Stimulated activated naive CD4-positive, alpha-beta T cell treated with Interleukin-2 at 50 U/mL for 16 hours (primary cell): ENCODE measurements around the gene NGF.
"Not testable (repeated sequence)": the region's sequence is repeated elsewhere in the genome, so short reads cannot be mapped to it uniquely, and the experiment has no call there.

ENCODE experiments used
- DNase-seq: peaks from one replicate; lab custom pipeline; 2025; lab: John Stamatoyannopoulos, UW

The NGF gene

DNA sequence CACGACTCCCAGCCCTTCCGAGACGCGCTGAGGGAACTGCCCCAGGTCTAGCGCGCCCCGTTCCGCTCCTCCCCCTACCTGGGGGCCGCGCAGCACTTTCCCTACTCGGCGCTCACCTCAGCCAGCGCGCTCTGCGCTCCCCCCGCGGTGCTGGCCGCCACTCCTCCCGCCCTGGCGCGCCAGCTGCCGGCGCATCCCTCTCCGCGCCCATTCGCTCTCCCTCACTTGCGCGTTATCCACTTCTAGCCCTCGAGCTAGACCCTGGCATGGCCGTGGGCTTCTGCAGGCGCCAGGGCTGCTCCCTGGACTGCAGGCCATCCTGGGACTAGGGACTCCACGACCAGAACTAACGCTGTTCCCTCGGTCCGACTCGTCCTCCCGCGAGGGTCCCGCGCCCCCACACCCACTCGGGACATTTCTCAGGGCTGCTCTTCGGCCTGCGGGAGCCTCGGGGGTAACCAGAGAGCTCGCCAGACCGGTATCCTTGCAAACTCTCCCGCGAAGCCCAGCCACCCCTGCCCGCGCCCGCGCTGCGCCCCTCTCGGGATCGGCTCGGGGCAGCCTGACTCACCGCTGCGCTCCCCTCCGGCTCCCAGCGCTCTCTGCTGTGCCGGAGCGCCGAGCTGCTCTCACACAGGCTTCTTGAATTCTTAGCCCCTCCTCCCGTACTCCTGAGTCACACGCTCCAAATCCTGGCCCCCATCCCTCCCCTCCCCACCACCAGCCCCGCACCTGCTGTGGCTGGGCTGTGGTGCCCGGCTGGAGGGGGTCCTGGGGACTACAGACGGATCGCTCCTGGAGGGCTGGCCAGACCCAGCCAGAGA, at the start of gene NGF:
TSS of gene NGF (minus strand) at position 617 of the 824 bp plus-strand sequence. CDS start 51,454 bp downstream, outside the sequence.
- no peak for DNase-seq

DNA sequence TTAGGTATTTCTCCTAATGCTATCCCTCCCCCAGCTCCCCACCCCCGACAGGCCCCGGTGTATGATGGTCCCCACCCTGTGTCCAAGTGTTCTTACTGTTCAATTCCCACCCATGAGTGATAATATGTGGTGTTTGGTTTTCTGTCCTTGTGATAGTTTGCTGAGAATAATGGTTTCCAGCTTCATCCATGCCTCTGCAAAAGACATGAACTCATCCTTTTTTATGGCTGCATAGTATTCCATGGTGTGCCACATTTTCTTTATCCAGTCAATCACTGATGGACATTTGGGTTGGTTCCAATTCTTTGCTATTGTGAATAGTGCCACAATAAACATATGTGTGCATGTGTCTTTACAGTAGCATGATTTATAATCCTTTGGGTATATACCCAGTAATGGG, 45.4 kb upstream of the NGF start:
- DNase-seq: not testable (repeated sequence)

DNA sequence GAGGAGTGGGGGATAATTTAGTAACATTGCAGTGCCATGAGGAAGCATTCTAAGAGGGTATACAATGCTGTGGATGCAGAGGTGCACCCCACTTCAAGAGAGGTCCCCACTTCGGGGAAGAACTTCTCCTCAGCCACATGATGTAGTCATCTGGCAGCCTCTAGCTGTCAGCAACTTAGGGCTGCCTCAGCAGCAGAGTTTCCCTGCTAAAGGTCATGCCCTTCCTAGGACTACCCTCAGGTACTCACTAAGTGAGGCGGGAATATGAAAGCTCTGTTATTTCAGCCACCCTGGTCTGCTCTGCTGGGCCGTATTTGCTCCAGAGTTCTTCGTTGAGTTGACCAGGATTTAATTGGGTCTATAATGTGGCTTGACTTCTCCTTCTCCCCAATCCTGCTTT, 41.9 kb upstream of the NGF start:
- no peak for DNase-seq

DNA sequence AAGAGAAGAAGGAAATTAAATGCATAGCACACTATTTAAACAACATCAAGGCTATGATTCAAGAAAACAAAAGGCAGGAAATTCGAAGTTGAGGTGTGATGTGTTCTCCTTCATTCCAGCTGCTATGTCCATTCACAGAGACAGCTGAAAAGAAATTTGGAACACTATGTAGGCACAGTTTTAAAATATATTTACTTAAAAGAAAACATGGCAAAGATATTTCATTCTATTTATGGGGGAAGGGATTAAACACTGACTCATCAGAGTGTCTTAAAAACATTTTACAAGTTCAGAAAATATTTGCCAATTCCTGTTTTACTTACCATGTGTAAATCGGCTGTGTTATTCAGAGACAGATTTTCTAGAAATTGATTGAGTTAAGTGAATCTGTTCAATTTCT, 39.4 kb upstream of the NGF start:
- no peak for DNase-seq

DNA sequence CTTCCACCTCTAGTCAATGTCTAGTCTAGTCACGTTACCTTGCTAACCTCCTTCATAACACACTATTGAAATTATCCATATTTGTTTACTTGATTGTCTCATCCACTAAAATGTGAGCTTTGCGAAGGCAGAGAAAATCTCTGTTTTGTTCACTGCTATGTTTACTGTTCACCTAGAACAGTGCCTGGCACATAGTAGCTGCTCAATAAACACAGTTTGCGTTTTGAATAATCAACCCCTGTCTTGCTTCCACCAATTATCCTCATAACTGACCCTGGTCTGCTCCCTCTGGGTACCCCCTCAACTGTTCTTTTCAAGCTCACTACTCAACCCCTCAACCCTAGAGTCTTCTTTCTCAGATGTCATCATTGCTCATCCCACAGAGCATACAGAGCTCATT, 36.5 kb upstream of the NGF start:
- DNase-seq: no peak

DNA sequence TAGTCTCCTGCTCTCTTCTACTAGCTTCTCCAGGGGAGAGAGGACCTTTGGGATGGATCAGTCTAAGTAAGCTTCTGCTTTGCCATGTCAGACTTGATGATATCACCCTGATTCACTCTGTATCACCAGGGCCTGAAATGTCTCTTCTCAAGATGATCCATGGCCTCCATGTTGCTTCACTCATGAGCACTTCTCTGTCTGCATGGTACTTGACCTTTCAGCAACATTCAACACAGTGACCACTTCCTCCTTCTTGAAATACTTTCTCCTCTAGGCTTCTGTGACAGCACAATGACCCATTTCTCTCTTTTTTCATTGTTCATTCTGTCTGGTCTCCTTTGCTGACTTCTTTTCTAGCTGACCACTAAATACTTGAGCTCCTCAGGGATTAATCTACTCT, 35.3 kb upstream of the NGF start:
- DNase-seq: no peak

DNA sequence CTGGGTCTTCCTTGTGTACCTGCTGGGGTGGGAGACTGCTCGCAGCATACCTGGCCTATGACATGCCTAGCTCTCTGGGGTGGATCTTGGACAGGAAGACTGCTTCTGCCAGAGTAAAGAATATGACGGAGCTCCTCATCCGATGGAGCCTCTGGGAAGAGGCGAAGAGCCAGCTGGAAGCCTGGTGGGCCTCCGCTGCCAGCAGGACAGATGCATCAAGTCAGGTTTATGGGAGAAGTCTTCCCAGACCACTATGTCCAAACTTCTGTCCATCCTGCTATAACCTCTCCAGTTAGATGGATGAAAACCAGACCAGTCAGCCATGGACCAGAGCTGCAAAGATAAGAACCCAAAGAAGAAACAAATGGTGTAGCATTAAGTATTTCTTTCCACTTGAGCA, 27.7 kb upstream of the NGF start:
- DNase-seq: no peak

DNA sequence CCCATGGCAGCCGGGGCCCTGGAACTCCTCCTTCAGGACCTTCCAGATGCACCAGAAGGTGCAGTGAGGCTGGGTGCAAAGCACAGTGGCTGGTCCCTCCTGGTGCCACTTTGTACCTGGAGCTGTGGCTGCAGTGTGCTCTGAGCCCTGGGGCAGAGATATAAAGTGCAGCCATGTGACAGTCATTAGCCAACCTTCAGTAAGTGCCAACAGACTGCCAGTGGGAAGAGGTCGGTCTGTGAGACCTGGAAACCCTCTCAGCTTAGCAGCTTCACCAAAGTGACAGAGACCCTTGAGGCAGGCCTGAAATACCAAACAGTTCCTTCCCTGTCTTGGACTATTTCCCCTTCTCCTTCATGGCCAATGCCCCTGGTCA, 26.7 kb upstream of the NGF start:
- DNase-seq: no peak

DNA sequence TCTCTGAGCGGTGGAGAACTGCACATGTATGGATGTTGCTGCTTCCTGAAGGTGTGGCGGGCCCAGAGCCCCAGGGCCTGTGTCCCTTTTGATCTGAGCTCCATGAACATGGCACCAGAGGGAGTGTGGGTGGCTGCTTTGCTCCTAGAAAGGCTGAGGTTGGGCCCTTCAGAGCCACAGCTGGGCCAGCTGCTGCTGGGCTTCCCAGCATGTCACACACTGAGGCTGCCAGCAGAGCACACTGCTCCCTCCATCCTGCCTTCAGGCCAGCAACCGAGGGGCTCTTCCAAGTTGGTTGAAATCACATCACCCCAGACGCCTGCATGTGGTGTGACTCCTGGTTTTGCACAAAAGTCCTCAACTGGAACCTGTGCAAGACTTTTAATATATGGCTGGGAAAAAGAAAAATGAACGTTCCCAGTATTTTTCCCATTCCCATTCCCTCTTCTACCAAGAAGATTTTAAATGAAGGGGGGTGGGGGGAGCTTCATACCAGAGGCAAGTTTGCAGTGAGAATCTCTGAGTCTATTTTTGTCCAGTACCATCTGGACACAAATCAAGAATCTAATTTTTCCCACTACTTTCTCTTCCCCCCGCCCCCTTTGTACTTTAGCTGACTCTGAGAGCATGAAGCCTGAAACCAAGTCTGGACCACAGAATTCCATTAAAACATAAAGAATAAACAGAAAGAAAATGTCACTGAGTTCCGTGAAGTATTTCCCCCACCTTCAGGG, 26.2 kb upstream of the NGF start:
- DNase-seq: no peak

DNA sequence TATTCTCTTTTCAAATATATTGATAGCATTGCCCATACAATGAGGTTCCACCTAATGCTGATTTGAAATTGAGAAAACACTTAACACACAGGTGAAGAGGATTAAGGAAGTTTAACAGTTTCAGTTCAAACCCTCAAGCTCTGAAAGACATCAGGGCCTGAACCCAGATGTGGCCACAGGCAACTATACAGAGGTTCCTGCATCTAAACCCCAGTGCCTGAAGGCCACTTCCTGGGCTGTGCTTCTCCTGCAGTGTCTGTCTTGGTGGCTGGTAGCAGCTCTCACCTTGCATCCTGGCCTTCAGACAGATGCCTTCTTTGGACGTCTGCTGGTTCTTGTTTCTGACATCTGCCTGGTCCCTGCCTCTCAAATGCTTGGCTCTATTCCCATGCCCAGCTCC, 25.1 kb upstream of the NGF start:
- DNase-seq: no peak

DNA sequence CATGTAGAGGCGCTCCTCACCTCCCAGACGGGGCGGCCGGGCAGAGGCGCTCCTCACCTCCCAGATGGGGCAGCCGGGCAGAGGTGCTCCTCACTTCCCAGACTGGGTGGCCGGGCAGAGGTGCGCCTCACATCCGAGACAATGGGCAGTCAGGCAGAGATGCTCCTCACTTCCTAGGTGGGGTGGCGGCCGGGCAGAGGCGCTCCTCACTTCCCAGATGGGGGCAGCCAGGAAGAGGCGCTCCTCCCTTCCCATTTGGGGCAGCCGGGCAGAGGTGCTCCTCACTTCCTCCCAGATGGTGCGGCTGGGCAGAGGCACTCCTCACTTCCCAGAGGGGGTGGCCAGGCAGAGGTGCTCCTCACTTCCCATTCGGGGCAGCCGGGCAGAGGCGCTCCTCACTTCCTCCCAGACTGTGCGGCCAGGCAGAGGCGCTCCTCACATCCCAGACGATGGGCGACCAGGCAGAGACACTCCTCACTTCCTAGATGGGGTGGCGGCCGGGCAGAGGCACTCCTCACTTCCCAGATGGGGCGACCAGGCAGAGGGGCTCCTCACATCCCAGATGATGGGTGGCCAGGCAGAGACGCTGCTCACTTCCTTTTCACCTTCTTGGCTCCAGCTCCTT, 22.6 kb upstream of the NGF start:
- DNase-seq: not testable (repeated sequence)

DNA sequence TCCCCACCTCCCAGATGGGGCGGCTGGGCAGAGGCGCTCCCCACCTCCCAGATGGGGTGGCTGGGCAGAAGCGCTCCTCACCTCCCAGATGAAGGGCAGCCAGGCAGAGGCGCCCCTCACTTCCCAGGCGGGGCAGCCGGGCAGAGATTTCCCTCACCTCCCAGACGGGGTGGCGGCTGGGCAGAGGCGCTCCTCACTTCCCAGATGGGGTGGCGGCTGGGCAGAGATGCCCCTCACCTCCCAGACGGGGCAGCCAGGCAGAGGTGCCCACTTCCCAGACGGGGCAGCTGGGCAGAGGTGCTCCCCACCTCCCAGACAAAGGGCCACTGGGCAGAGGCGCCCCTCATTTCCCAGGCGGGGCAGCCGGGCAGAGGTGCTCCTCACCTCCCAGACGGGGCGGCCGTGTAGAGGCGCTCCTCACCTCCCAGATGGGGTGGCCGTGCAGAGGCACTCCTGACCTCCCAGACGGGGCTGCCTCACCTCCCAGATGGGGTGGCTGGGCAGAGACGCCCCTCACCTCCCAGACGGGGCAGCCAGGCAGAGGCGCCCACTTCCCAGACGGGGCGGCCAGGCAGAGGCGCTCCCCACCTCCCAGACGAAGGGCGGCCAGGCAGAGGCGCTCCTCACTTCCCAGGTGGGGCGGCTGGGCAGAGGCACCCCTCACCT, 21.9 kb upstream of the NGF start:
- DNase-seq: not testable (repeated sequence)

DNA sequence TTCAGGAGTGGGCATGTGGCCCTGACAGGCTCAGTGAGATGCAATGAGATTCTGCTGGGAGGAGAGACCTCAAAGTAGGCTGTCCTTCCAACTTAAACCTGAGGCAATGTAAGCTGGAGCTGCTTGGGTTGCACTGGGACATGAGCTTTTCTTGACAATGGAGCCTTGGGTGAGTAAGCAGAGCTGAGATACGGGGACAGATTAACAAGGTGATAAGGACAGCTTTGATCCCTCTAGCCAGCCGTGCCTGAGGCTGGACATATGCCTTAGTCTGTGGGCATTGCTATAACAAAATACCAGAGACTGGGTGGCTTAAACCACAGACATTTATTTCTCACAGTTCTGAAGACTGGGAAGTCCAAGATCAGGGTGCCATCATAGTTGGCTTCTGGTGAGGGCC, 18.3 kb upstream of the NGF start:
- DNase-seq: no peak

DNA sequence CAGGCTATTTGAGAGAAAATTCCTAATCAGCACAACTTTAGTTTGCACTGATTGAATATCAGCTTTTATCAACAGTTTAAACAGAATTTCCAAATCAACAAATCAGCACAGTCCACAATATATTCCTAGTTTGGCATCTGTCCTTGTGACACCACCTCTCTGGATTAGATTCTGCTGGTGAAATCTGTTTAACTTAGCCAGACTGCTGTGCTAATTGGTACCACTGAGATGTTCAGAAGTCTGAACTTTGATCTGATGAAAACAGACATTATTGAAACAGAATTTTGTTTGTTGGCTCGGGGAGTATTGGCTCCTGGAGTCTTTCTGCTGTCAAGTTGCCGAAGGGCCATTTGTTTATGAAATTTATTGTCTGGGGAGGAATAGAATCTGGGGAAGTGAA, 17.0 kb upstream of the NGF start:
- DNase-seq: no peak

DNA sequence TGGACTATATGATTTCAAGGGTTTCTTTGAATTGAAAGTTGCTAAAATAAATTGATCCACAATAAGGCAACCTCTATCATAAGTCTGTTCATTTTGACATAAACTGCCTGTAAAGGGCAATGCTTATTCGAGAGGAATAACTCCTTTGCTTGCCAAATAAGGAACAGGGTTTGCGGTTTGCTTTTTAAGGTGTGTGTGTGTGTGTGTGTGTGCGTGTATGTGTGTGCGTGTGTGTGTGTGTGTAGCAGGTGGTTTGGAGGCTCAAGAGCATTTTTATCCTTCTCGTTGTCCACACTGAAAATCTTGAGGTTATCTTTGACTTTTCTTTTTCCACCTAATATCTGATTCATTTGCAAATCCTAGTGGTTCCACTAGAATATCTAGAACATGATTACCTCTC, 13.1 kb upstream of the NGF start:
- no peak for DNase-seq

DNA sequence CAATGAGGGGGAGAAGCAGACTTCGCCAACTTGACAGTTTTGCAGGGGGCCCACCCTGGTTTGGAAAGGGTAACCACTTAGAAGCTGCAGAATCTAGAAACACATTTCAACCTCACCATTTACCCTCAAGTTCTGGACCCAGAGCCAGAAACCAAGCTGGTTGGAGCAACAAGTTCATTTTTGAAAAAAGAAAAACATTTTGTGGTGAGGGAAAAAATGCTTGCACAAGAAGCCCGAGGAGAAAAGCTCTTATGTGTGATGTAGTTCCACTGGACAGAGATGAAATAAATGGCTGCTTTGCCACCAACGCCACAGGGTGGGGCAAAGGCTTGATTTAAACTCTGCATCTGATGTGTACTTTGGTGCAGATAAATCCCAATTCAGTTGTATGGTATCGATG, 10.6 kb upstream of the NGF start:
- DNase-seq: no peak

DNA sequence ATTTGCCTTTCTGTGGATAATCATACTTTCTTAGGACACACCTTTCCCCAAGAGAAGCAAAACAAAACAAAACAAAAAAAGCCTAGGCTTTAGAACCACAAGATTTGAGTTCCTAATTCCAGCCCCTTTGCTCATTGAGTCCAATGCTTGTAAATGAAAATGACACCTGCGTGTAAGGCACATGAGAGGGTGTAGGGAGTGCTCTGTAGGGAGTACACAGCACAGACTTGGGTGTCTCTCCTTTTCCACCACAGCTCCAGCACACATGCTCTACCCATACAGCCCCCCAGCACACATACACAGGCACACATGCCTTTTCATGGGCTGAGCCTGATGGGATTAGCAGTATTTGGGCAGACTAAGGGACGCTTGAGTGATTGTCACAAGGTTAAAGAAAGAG, 9.2 kb upstream of the NGF start:
- no peak for DNase-seq

DNA sequence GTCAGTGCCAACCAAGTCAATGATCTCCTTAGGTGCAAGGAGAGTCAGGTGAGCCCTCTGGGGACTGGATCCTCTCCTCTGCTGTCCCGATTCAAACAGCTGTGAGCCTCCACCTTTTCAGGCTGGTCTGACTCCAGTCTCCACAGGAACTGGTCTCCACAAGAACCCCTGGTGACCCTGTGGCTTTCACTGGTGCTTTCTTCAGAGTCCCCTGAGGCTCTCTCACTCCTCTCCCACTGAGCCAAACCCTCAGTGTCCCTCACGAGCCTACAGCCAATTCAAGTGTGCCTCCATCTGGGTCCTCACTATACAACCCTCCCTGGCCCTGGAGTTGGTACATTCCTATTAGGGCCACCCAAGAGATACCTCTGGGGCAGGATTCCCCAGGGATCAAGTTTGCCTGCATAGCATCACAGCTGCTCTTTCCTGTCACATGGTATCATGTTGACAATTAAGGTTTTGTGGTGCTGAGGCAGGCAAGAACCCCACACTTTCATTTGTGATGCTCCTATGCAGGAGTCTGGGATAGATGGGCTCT, 5.2 kb upstream of the NGF start:
- no peak for DNase-seq

DNA sequence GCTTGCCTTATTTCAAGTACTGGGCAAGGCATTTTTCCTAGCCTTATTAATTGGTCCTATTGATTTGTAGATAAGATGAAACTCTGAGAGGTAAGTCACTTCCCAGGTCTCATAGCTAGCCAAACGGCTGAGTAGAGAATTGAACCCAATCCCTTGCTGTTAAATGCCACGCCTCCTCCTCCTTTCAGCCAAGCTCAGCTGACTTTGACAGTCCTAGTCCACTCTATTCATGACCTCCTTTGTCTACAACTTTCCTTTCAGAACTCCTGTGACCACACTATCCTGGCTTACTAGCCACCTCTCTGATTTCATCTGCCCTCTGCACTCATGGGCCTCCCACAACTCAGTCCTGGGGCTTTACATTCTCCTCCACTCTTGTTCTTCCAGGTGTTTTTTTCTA, 3.9 kb upstream of the NGF start:
- no peak for DNase-seq

DNA sequence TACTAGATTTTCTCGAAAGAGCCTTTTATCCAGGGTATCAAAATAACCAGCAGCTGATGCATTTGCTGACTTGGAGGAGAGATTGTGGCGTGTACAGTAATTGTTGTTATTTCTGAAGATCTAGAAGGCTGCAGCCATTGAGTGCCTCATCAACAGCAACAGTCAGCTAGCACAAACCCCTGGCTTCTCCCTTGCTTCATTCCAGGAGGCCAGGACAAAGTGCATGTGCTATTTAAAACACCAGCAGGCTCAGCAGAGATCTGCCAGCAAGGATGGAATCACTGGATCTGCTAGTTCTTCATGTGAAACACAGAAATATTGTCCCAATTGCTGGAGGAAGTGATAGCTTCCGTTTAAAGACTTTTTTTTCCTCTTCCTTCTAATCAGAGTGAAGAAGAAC, 2.8 kb upstream of the NGF start:
- no peak for DNase-seq

DNA sequence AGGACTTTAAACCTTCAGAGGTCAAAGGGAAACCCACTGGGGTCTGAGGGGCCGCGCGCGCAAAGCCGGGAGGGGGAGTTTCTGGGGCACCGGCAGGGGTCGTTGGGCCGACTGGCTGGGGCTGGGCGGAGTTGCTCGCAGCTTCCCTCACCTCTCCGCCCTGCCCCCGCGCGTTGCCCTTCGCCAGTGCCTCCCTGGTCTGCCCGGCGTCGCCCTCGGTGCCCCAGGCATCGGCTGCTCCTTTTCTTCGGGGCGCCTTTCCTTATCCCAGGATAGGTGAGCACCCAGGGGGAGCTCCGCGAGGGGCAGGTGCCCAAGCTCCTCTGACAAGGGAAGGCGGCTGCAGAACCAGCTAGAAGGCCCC, 390 bp upstream of the NGF start:
- no peak for DNase-seq

DNA sequence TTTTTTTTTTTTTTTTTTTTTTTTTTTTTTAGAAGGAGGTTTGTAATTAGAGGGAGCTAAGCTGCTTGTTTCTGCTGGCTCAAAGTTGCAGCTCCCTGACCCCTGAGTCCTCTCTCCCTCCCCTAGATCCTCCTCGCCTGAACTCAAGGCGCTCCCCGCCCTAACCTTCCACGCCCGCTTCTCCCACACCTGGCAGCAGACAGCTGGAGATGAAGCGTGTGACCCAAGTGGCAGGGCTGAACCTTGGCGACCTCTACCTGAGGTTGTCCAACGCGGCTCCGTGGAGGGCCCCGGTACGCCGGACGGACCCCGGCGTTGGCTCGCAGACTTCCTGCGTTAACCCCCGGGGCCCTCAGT, 795 bp downstream of the NGF start:
- DNase-seq: no peak

DNA sequence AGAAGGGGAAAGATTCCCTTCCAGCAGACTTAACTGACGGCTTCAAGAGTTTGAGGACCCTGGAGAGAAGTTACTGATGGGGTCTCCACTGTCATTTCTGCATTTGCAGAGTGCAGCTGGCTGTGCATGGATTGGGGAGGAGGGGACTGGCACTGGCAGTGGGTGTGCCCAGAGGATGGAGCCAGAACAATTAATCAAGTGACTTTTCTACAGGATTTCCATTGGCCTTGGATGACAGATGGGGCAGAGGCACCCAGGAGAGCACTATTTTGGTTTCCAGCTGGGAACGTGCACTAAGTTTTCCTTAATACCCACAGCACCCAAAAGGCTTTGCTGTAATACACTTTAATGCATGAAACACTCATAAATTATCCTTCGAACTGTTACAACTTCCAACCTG, 1.3 kb downstream of the NGF start:
- no peak for DNase-seq
